Measurements from ENCODE around the gene PEX11A.

PEX11A gene

GRCh38 chr15:89647191-89647851, 43.2 kb downstream of the PEX11A start:
- peak; percentile 94 for TF ChIP-seq CTCF (IDR thresholded peaks at IDR 0.05; ENCODE audit: low read depth, low read length, missing control alignments)
- peak; percentile 8 for DNase-seq (ENCODE audit: low read depth)
- H3K4me3 ChIP-seq (ENCODE audit: low read depth, low read length): no peak overlapping the region
- in situ Hi-C loops (cut with HindIII; ENCODE audit: low sequenced_read_pairs): no loop called here

DNA sequence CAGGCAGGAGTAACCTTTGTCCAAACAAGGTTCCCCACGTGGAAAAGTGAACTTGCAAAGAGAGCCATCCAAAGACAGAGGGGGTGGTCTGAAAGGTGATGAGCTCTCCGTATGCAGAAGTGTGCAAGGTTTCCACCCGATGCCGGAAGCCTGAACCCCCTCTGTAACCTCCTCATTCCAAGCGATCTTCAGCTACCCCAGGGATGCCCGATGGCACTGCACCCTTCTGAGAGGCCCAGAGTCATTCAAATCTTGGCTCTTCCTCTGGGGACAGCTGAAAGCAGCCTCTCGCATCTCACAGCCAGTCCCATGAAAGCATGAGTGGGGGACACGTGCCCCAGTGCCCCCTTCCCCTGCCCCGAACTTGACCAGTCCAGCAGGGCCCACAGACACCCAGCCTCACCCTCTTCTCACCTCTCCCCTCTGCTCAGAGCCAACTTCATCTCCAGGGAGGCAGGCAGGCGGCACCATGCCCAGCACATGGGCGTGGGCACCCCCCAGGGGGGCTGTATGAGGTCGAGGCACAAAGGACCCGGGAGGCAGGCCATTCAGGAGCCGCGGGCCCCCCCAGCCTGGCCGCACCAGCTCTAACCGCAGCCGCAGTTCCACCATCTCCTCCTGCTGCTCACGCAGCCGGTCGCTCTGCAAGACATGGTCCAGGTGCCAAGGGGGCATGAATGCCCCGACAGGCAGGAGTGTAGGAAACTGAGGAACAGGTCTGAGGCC, 44.0 kb downstream of the PEX11A start:
- in situ Hi-C loops (cut with HindIII; ENCODE audit: low sequenced_read_pairs): no loop called here
- no peak for DNase-seq (ENCODE audit: low read depth)
- no peak overlapping the region for H3K4me3 ChIP-seq (ENCODE audit: low read depth, low read length)
- TF ChIP-seq CTCF (IDR thresholded peaks at IDR 0.05; ENCODE audit: low read depth, low read length, missing control alignments): no peak

- no peak overlapping the region for H3K4me3 ChIP-seq (ENCODE audit: low read depth, low read length)
- no peak for DNase-seq (ENCODE audit: low read depth)
- in situ Hi-C loops (cut with HindIII; ENCODE audit: low sequenced_read_pairs): no loop called here
- TF ChIP-seq CTCF (IDR thresholded peaks at IDR 0.05; ENCODE audit: low read depth, low read length, missing control alignments): no peak
Observed at GRCh38 chr15:89645680-89646079, 44.9 kb downstream of the PEX11A start.

DNA sequence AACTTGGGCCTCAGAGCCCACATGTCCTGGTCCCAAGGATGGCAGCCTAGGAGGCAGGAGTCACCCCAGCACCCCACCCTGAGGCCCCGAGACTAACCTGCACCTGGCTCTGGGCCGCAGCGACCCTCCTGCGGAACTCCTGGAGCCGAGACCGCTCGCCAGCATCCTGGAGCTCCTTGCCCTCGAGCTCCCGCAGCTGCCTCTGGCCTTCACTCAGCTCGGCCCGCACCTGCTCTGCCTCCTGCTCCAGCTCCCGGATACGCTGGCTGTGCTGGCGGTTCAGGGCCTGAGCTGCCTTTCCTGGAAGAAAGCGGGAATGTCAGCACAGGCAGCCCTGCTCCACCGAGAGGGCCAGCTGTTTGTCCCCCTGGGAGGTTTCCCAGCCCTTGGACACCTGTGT, 48.4 kb downstream of the PEX11A start:
- TF ChIP-seq CTCF (IDR thresholded peaks at IDR 0.05; ENCODE audit: low read depth, low read length, missing control alignments): no peak
- in situ Hi-C loops (cut with HindIII; ENCODE audit: low sequenced_read_pairs): no loop called here
- DNase-seq (ENCODE audit: low read depth): no peak
- H3K4me3 ChIP-seq (ENCODE audit: low read depth, low read length): no peak overlapping the region

DNA sequence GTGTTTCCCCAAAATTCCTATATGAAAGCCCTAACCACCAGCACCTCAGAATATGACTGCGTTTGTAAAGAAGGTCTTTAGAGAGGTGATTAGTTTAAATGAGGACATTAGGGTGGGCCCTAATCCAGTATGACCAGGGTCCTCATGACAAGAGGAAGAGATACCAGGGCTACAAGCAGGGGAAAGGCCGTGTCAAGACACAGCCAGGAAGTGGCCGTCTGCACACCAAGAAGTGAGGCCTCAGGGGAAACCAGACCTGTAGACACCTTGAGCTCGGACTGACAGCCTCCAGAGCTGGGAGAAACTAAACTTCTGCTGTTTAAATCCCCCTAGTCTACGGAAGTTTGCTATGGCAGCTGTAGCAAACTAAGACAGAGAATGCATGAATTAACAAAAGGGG, 49.5 kb downstream of the PEX11A start:
- in situ Hi-C loops (cut with HindIII; ENCODE audit: low sequenced_read_pairs): no loop called here
- TF ChIP-seq CTCF (IDR thresholded peaks at IDR 0.05; ENCODE audit: low read depth, low read length, missing control alignments): no peak
- H3K4me3 ChIP-seq (ENCODE audit: low read depth, low read length): no peak overlapping the region
- DNase-seq (ENCODE audit: low read depth): no peak

DNA sequence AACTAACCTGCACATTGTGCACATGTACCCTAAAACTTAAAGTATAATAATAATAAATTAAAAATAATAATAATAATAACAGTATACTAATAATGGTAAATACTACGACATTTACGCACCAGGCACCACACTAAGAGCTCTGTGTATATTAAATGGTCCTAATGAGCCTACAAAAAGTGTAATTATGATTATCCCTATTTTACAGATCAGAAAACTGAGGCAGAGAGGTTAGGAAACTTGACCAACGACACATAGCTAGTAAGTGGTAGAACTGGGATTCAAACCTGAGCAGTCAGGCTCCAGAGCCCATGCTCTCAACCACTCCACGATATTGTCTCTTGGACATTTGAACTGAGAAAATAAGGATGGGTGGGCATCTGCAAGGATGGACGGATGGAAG, 50.3 kb downstream of the PEX11A start:
- DNase-seq (ENCODE audit: low read depth): no peak
- in situ Hi-C loops (cut with HindIII; ENCODE audit: low sequenced_read_pairs): no loop called here
- no peak overlapping the region for H3K4me3 ChIP-seq (ENCODE audit: low read depth, low read length)
- no peak for TF ChIP-seq CTCF (IDR thresholded peaks at IDR 0.05; ENCODE audit: low read depth, low read length, missing control alignments)

All from astrocyte of the cerebellum (primary cell).